Effector memory CD4-positive, alpha-beta T cell (primary cell): ENCODE data around the gene EQTN.
A peak's percentile ranks its signal among the peaks of the same experiment; 100 is the strongest.

ENCODE experiments used
- DNase-seq, 3 donors: peaks; one replicate each; pipeline ENCODE4 v3.0.0-alpha.2; 2020
- H3K27ac ChIP-seq: 2 replicates; pipeline ENCODE4 v1.7.0; 2013; ENCODE audit warnings: mild to moderate bottlenecking, low read length, moderate library complexity; ENCODE audit not compliant: insufficient read depth, poor library complexity, severe bottlenecking
- H3K27me3 ChIP-seq: replicated peaks from 2 replicates; pipeline ENCODE4 v1.7.0; 2013; ENCODE audit warnings: mild to moderate bottlenecking, low read length; ENCODE audit not compliant: insufficient read depth, control insufficient read depth, poor library complexity, severe bottlenecking
- H3K36me3 ChIP-seq: 2 replicates; pipeline ENCODE4 v1.7.0; 2013; ENCODE audit warnings: mild to moderate bottlenecking, low read length, moderate library complexity; ENCODE audit not compliant: control insufficient read depth, insufficient read depth
- H3K4me1 ChIP-seq: 2 replicates; pipeline ENCODE4 v1.7.0; 2013; ENCODE audit warnings: low read length, mild to moderate bottlenecking; ENCODE audit not compliant: control insufficient read depth, insufficient read depth, poor library complexity, severe bottlenecking
- H3K4me3 ChIP-seq: 2 replicates; pipeline ENCODE4 v1.7.0; 2013; ENCODE audit warnings: low read length, low read depth, mild to moderate bottlenecking; ENCODE audit not compliant: insufficient read depth, poor library complexity, severe bottlenecking
- H3K9me3 ChIP-seq: 2 replicates; pipeline ENCODE4 v1.7.0; 2013; ENCODE audit warnings: mild to moderate bottlenecking, low read length, moderate library complexity; ENCODE audit not compliant: control insufficient read depth

EQTN gene

DNA sequence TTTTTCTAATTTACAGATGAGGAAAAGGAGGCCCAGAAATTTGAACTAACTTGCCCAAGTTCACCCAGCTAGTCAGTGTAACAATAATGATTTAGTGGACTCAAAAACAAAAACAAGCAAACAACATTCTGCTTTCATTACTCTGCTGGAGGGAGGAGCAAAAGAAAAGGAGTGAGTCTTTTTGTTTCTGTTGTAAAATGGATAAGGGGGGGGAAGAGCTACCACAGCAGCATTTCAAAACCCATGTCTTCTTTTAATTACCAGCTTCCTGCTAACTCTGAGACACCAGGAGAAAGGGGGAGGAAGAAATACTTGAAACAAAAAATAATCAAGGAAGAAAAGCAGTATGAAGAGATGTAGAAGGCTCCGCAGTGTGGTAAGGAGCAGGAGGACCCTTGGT, 39.2 kb upstream of the EQTN start:
- H3K36me3 ChIP-seq: no peaks in the 10 kb centered on the region
- H3K4me1 ChIP-seq: no peaks in the 10 kb centered on the region
- H3K9me3 ChIP-seq: no peaks in the 10 kb centered on the region
- DNase-seq: no peak
- no peak overlapping the region for H3K4me3 ChIP-seq
- H3K27me3 ChIP-seq: no peaks in the 10 kb centered on the region
- H3K27ac ChIP-seq: no peak overlapping the region

GRCh38 chr9:27335075-27335474, 38.1 kb upstream of the EQTN start:
- Histone ChIP-seq H3K4me1 (no peaks in the 10 kb centered on the region), H3K36me3 (no peaks in the 10 kb centered on the region), H3K27me3 (no peaks in the 10 kb centered on the region), H3K27ac (no peak overlapping the region), H3K9me3 (no peaks in the 10 kb centered on the region), H3K4me3 (no peak overlapping the region)
- no peak for DNase-seq

GRCh38 chr9:27333241-27334052, 36.5 kb upstream of the EQTN start:
- no peaks in the 10 kb centered on the region for H3K9me3 ChIP-seq
- peak in 1 of 3 donors; percentile 8 for DNase-seq
- no peak overlapping the region for H3K27ac ChIP-seq
- H3K4me1 ChIP-seq: no peaks in the 10 kb centered on the region
- H3K27me3 ChIP-seq: no peaks in the 10 kb centered on the region
- no peak overlapping the region for H3K4me3 ChIP-seq
- H3K36me3 ChIP-seq: no peaks in the 10 kb centered on the region

GRCh38 chr9:27331393-27331792, 34.4 kb upstream of the EQTN start:
- Histone ChIP-seq H3K9me3 (no peaks in the 10 kb centered on the region), H3K36me3 (no peaks in the 10 kb centered on the region), H3K27ac (no peak overlapping the region), H3K27me3 (no peaks in the 10 kb centered on the region), H3K4me1 (no peaks in the 10 kb centered on the region), H3K4me3 (no peak overlapping the region)
- no peak for DNase-seq

DNA sequence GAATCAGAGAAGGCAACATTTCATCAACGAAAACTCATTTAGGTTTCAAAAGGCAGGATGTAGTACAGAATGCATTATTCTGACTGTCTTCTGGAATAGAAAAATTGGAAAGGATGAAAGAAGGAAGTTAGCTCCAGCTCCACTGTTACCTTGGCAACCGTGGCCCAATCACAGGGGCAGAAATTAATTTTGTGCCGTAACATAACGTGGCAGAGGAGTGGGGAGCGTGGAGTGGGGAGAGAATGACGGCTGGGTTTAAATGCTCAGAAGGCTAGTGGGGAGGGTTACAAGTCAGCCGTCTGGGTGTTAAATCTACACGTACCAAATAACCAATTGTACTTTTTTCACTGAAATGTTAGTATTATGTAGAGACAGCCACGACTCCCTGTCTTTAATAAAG, 32.3 kb upstream of the EQTN start:
- Histone ChIP-seq H3K27ac (no peak overlapping the region), H3K27me3 (no peaks in the 10 kb centered on the region), H3K9me3 (no peaks in the 10 kb centered on the region), H3K36me3 (no peaks in the 10 kb centered on the region), H3K4me1 (no peaks in the 10 kb centered on the region), H3K4me3 (no peak overlapping the region)
- no peak for DNase-seq

GRCh38 chr9:27328483-27328882, 31.5 kb upstream of the EQTN start:
- Histone ChIP-seq H3K36me3 (no peaks in the 10 kb centered on the region), H3K4me1 (no peaks in the 10 kb centered on the region), H3K27me3 (no peaks in the 10 kb centered on the region), H3K27ac (no peak overlapping the region), H3K4me3 (no peak overlapping the region), H3K9me3 (no peaks in the 10 kb centered on the region)
- no peak for DNase-seq

- Histone ChIP-seq H3K27ac (no peak overlapping the region), H3K9me3 (no peaks in the 10 kb centered on the region), H3K4me1 (no peaks in the 10 kb centered on the region), H3K36me3 (no peaks in the 10 kb centered on the region), H3K4me3 (no peak overlapping the region), H3K27me3 (no peaks in the 10 kb centered on the region)
- no peak for DNase-seq
Measured at GRCh38 chr9:27311184-27311583, 14.2 kb upstream of the EQTN start.

- no peaks in the 10 kb centered on the region for H3K27me3 ChIP-seq
- H3K4me3 ChIP-seq: no peak overlapping the region
- no peak overlapping the region for H3K27ac ChIP-seq
- DNase-seq: no peak
- H3K4me1 ChIP-seq: no peaks in the 10 kb centered on the region
- no peaks in the 10 kb centered on the region for H3K36me3 ChIP-seq
- H3K9me3 ChIP-seq: no peaks in the 10 kb centered on the region
Measured at GRCh38 chr9:27310582-27310981, 13.6 kb upstream of the EQTN start.

DNA sequence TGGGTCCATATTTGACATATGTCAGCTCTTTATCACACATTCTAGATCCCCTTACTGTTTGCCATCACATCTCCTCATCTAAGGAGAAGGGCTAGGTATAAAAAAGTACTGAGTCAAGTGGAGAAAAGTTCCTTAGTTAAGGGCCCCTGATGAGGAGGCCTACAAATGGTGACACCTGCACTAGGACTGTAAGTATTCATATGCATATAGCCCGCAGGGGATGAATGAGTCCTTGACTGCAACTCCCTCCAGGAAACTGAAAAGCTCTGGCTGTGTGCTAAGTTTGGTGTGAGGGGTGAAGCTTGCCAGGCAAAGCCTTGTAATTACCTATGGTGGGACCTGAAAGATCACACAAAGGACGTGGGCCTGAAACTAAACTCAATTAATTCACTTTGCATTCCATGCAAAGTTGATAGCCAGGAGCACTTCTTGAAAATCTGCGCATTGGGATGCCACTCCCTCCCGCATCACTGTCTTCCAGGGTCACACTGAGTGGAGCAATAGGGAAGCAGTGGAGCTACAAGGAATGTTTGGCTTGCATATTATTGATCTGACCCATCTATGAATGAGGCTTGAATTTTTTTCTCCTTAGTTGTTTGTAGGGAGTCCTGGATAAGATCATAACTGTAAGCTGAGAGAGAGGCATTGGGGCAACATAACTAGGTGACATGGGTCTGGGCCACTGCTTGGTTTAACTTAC, 11.9 kb upstream of the EQTN start:
- no peaks in the 10 kb centered on the region for H3K27me3 ChIP-seq
- H3K4me3 ChIP-seq: no peak overlapping the region
- no peaks in the 10 kb centered on the region for H3K4me1 ChIP-seq
- DNase-seq: no peak
- H3K36me3 ChIP-seq: no peaks in the 10 kb centered on the region
- no peaks in the 10 kb centered on the region for H3K9me3 ChIP-seq
- H3K27ac ChIP-seq: no peak overlapping the region

GRCh38 chr9:27304521-27304920, 7.6 kb upstream of the EQTN start:
- no peaks in the 10 kb centered on the region for H3K4me1 ChIP-seq
- no peaks in the 10 kb centered on the region for H3K36me3 ChIP-seq
- no peak overlapping the region for H3K27ac ChIP-seq
- DNase-seq: no peak
- H3K4me3 ChIP-seq: no peak overlapping the region
- H3K9me3 ChIP-seq: no peaks in the 10 kb centered on the region
- no peaks in the 10 kb centered on the region for H3K27me3 ChIP-seq
